NCI-H2227 (cell line): ENCODE data around the gene ATP2B2.
A peak's percentile ranks its signal among the peaks of the same experiment; 100 is the strongest.

Source experiments
- DNase-seq: peaks from one replicate; lab custom pipeline; 2025; ENCODE audit not compliant: unreplicated experiment; lab: John Stamatoyannopoulos, UW

The ATP2B2 gene

DNA sequence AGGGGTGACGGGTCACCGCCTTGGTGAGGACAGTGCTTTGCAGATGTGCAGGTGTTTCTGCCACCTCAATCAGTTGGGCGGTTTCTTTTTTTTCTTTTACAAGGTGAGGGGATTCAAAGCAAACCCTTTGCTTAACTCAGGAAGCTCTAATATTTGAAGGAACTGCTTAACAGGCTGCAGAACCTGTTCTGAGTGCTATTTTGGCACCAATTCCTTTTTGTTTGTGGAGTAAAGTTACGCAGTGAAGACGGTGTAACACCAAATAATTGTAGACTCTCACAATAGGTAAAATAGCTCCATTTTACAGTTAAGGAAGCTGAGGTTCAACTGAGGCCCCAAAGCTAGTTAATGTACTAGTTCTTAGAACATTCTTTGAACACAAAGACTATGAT, 219.3 kb downstream of the ATP2B2 start:
- DNase-seq: no peak

DNA sequence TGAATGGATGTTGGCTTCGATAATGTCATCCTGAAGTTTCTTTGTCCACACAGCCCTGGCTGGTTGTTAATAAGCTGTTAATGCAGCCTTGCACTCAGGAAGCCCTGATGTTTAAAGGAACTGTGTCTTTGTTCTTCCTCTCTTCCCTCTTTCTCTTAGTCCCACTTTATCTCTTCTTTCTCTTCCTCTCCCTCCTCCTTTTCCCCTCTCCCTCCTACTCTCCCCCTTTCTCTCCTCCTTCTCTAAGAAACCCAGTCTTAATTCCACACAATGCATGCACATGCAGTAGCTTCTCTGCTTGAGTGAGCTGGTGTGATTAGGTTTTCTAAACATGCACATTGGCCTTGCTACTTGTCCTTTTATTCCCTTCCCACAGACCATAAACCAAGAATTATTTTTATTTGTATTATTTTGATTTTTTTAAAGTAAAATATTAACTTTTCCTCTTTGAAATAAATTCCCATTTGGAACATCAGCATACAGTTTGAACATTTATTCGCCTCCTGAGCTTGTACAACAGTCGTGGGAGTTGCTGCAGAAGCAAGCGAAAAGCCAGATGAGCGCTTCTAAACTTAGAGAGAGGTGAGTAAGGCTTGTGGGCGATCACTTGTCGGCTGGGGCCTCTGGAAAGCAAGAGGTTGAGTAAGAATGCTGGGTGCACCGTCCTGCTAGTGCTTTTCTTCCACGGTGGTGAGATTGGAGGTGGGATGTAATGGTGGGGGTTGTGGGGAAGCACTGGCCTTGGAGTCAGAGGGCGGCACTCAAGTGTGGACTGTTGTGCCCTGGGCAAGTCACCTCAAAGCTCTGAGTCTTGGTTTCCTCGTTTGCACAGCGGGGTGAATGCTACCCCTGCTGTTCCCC, 219.9 kb downstream of the ATP2B2 start:
- DNase-seq: no peak

DNA sequence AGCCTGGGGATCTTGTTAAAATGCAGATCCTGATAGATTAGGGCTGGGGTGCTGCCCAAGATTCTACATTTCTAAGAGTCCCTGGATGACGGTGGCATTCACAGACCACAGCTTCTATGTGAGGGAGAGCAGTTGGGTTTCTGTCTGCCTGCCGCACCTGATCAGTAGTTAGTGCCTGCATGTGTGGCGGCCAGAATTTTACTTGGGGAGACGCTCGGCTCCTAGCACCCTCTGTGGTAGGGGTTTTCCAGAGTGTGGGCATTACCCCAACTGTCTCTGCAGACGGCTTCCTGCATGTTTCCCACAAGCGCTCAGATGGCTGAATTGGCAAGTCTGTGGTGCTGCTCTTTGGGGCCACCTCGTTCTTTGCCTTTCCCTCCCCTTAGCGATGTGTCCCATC, 220.9 kb downstream of the ATP2B2 start:
- no peak for DNase-seq

DNA sequence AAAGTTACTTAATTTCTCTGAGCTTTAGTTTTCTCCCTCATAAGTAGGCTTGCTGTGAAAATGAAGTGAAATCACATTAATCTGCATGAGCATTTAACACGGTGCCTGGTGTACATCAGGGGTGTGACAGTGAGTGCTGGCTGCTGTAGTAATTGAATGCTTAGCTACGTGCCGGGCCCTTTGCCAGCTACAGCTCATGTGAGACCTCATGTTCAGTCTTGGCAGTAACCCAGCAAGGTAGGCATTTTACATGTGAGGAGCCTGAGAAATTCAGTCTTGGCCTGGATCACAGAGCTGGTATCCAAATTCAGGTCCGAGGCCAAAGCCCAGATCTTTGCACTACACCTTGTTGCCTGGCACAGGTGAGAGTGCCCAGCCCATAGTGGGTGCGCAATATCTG, 221.7 kb downstream of the ATP2B2 start:
- DNase-seq: no peak

DNA sequence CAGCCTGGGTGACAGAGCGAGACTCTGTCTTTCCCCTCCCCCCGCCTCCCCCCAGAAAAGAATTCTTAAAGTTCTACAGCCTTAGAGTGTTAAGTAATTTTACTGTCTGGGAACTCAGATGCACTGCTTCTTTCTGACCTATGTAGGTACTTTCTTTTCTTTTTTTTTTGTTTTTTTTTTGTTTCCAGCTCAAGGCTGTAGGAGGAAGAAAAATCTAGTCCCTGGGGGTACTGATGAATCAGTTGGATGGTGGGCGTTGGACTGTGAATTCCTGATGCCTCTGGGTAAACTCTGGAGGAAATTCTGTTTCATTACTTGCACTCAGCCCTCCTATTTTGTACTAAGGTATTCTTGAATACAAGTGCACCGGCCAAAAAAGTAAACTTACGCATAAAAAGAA, 223.4 kb downstream of the ATP2B2 start:
- DNase-seq: no peak

DNA sequence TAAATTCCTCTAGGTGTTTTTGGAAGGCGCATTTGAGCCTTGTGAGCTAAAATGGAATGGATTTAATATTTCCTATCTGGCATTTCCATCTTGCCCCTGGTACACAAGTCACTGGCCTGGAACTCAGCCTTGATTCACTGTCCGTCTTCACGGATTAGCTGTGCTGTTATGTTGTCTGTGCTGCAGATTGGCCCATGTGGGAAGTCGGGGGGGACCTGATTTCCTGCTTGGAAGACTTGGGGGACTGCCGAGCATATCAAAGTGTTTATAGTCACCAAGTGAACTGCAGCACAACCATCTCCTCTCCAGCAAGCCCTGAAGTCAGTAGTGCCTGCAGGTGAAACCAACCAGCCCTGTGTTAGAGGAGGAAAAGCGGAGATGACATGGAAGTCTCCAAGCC, 224.8 kb downstream of the ATP2B2 start:
- DNase-seq: no peak

DNA sequence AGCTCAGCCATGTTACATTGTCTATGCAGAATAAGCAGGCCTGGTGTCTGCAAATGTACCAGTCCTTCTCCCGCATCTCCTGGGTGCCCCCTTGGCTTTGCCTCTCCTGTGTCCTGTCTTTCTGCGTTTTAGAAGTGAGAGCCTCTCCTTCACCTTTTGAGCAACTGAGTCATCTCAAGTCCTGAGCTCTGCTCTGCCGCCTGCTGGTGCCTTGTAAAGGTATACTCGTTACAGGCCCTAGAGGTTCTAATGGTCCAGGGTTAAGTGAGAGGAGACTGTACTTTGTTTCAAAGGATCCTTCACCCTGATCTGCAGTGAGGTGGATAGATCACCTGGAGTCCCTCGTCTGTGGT, 225.2 kb downstream of the ATP2B2 start:
- DNase-seq: no peak

DNA sequence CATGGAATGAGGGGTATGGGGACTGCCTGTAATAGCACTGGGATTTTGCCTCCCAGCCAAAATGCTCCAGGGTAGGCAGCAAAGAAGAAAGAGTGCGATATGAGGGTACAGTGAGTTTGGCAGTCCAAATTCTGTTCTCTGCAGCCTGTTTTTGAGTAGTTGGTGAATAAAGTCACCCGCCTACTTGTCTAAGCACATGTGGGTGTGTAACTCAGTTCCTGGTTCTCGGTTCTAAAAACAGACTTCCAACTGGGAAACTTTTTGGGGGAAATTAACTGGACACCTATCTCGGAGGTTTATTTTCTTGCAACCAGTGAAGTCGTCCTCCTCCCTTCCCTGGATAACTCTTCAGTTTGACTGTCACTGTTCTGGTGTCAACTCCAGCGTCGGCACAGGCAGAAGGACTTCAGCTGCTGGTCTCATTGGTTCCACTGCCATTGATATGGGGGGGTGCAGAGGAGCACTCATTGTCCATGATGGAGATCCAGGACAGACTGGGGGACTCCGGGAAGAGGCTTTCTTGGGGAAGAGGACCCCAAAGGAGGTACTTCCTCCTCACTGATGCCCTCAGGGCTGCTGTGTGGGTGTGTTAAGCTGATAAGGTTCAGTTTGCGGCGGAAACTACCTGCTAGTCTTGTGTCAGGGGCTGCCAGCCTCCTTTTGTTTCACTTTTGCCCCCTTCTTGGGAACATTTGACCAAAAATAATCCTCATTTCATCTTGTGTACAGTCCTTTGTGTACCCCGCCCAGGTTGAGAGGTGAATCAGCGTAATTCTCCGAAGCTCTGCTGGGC, 225.8 kb downstream of the ATP2B2 start:
- DNase-seq: no peak

DNA sequence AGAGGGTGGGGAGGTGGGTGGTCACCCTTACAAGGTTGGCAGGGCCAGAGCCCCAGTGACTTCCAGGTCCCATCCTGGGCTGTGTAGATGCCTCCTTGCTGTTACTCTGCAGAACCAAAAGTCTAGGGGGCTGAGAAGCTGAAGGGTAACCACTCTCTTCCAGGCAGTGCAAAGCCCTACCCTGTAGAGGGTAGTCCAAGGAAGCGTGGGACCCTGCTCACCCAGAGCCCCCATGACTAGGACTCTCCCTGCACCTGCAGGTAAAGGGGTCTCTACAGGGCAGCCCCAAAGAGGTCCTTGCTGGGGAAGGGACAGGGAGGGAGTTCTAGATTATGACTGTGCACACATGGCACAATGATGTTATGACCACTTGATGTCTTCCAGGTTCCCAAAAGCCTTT, 226.9 kb downstream of the ATP2B2 start:
- DNase-seq: no peak

DNA sequence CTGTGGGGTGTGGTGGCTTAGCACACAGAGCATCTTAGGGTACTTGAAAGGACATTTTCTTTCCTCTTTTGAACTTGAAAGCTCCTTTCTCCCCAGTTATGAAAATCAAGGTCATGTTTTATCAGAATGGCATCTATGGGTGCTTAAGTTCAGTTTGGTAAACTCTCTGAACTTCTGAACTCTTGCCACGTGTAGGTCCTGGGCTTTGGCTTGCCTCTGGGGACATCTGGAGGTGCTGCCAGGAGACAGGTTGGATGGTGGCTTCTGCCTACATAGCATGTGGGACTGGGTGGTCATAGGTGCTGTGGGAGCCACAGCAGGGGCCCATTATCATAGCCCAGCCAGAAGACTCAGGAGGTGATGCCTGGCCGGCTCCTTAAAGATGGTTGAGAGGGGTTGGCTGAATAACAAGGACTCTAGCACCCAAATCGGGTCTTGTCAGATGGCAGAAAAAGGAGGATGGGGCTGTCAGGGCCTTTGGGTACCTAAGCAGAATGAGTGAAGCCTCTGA, 228.2 kb downstream of the ATP2B2 start:
- no peak for DNase-seq

DNA sequence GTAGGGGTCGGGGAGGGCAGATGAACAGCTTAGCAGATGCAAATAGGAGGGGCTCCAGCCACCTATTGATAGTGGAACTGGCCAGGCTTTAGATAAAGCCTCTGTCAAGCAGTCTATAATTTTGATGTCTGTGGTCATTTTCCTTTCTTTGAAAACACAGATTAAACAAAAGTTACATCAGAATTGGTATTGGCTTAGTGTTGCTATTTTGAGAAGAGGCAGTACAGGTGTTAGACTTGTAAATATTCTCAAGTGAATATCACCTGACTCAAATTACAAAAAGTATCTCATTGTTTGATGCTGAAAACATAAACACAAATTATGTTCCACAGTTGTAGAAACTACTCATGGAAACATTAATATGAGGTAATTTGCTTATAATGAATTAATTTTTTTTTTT, 230.8 kb downstream of the ATP2B2 start:
- DNase-seq: peak; percentile 15
